Stimulated activated CD8-positive, alpha-beta memory T cell treated with anti-CD3 and anti-CD28 coated beads, Interleukin-4, amount 100 ng/mL, for 48 hours (primary cell): ENCODE data around the gene KDM6A.
"Not testable (repeated sequence)": the region's sequence is repeated elsewhere in the genome, so short reads cannot be mapped to it uniquely, and the experiment has no call there.

Experiments used
- DNase-seq: peaks from one replicate; pipeline ENCODE4 v3.0.0-alpha.2; 2020

The KDM6A gene

GRCh38 chrX:44890247-44890646 is 17.3 kb downstream of the KDM6A start:
- no peak for DNase-seq

DNA sequence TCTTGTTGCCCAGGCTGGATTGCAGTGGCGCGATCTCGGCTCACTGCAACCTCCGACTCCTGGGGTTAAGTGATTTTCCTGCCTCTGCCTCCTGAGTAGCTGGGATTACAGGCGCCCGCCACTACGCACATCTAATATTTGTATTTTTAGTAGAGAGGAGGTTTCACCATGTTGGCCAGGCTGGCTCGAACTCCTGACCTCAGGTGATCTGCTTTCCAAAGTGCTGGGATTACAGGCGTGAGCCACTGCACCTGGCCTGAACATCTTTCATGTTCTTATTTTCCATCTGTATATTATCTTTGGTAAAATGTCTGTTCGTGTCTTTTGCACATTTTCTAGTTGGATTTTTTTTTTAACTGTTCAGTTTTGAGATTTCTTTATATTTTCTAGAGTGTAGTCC is 17.7 kb downstream of the KDM6A start:
- DNase-seq, result not testable (repeated sequence)

DNA sequence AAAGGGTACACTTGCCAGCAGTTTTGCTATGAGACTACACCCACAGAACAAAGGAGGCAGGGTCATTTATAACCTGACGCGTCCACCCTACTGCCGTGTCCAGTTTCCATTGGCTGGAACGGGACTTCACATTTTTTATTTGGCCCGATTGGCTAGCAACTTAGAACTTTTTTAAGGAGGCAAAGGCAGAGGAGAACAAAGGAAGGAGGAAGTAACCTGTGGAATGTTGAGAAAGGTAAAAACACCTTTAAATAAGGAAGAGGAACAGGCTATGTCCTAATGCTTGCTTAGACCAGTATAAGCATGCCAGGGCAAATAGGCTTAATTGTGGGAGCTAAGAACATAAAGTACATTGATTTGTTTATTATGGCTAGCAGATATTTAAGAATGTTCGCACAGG is 18.7 kb downstream of the KDM6A start:
- DNase-seq, result no peak

DNA sequence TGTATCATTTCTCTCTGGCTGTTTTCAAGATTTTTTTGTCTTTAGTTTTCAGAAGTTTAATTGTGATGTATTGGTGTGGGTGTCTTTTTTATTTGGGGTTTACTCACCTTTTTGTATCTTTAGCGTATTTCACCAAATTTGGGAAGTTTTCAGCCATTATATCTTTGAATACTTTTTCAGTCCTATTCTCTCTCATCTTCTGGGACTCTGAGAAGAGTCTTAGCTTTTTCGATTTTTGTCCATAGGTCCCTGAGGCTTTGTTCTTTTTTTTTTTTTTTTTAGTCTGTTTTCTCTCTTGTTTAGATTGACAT is 23.8 kb downstream of the KDM6A start:
- DNase-seq, result no peak

GRCh38 chrX:44897539-44897938 is 24.6 kb downstream of the KDM6A start:
- no peak for DNase-seq

- DNase-seq, result no peak
Observed at GRCh38 chrX:44898411-44899221, 25.6 kb downstream of the KDM6A start.

GRCh38 chrX:44899946-44900345 is 27.0 kb downstream of the KDM6A start:
- no peak for DNase-seq

GRCh38 chrX:44903107-44903506 is 30.1 kb downstream of the KDM6A start:
- no peak for DNase-seq

GRCh38 chrX:44903830-44904530 is 31.0 kb downstream of the KDM6A start:
- DNase-seq, result no peak

GRCh38 chrX:44904542-44905115 is 31.6 kb downstream of the KDM6A start:
- no peak for DNase-seq

DNA sequence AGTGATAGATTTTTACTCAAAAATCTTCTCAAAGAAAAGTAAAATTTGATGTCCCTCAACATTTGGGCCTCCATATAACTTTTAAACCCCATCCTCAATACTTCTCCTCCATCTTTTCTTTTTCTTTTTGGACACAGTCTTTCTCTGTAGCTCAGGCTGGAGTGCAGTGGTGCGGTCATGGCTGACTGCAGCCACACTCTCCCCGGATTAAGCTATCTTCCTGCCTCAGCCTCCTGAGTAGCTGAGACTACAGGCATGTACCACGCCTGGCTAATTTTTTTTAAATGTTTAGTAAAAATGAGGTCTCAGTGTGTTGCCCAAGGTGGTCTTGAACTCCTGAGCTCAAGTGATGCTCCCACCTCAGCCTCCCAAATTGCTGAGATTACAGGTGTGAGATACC is 33.1 kb downstream of the KDM6A start:
- no peak for DNase-seq

GRCh38 chrX:44906542-44906941 is 33.6 kb downstream of the KDM6A start:
- DNase-seq, result no peak

DNA sequence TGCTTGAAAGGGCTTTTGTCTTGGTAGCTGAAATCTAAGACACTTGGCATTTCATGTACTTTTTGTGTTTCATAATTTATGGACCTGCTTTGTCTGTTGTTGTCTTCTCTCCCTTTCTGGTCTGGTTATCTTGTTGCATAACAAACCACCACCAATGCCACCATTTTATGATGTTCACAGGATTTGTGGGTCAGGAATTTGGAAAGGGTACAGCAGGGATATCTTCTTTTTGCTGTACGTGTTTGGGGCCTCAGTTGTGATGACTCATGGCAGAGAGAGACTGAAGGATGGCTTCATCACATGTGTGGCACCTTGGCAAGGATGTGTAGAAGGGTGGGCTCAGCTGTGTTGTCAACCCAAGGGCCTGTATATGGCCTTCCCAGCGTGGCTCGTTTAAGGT is 35.2 kb downstream of the KDM6A start:
- DNase-seq, result no peak

- no peak for DNase-seq
Observed at GRCh38 chrX:44908827-44909226, 35.8 kb downstream of the KDM6A start.

DNA sequence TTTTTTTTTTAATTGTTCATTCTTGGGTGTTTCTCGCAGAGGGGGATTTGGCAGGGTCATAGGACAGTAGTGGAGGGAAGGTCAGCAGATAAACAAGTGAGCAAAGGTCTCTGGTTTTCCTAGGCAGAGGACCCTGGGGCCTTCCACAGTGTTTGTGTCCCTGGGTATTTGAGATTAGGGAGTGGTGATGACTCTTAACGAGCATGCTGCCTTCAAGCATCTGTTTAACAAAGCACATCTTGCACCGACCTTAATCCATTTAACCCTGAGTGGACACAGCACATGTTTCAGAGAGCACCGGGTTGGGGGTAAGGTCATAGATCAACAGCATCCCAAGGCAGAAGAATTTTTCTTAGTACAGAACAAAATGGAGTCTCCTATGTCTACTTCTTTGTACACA is 37.5 kb downstream of the KDM6A start:
- DNase-seq, result not testable (repeated sequence)

- DNase-seq, result not testable (repeated sequence)
Observed at GRCh38 chrX:44911074-44911600, 38.1 kb downstream of the KDM6A start.

DNA sequence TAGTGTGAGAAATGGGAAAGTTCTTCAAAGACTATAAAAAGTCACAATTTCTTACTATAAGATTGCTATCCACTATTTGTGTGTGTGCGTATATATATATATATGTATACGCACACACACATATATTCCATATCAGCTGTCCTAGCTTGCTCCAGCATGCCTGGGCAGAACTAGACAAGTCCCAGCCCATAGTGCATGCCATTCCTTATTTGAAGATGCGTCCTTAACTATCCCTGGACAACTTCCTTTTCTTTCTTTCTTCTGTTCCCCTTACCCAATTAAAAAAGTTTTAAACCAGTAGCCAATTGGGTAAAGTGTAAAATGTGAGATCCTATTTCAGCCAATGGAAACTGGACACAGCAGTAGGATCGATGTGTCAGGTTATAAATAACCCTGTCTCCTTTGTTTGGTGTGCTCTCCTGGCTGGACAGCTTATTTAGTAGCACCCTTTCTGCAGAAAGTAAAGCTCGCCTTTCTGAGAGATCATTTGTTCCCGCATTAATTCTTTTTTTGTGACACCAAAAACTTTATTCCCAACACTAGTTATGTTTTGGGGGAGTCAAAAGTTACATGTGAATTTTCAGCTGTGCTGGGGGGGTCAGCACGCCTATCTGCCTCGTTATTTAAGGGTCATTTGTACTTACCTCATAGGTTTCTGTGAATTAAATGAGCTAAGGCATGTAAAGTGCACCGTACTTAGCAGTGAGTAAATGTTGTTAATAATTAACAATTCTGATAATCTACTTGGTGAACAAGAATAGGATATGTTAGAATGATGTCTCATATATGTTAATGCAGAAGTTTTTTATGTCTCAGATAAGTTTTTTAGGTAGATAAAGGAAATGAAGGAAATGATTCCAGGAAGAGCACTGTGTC is 40.9 kb downstream of the KDM6A start:
- DNase-seq, result no peak

DNA sequence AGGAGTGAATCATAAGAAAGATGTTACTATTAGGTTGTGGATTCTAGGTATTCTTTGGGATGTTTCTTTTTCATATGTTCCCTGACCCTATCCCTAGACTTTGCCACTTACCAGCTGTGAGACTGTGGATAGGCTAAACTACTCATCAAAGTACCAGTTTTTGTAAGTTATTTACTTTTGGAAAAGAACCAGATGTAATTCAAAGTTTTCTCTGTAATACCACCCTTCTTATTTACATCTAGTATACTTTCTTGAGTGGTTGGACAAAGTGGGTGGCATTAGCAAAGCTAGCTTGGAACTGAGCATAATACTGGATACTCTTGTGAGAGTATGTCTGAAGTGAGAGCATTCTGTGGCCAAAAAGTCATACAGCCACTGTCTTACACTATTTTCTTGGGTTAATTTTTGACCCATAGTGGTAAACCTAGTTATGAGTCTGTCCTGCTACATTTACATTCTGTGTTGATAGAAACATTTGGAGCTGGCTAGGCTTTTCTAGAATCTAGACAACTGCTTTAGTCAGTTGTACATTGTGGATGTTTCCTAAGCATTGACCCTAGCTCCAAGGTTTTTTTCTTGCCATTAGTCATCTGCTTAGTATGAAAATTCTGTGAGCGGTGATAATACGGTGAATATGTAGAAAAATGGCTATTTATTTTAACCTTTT is 41.7 kb downstream of the KDM6A start:
- DNase-seq, result no peak

- no peak for DNase-seq
Observed at GRCh38 chrX:44915361-44915868, 42.4 kb downstream of the KDM6A start.

DNA sequence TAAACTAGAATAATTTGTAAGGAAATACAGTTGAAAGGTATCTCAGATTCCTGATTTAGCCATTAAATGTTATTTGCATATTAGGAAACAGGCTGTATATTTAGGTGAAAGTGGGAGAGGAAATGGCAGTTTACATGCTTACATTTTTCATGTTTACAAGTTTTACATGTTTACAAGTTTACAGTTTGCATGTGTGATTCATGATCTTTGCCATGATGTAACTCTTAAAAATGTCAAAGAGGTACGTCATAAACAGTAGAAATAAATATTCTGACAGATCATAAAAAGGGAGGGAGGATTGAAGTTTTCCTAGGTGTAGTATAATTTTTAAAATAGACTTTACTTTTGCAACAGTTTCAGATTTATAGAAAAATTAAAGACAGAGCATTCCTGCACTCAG is 45.7 kb downstream of the KDM6A start:
- DNase-seq, result no peak

DNA sequence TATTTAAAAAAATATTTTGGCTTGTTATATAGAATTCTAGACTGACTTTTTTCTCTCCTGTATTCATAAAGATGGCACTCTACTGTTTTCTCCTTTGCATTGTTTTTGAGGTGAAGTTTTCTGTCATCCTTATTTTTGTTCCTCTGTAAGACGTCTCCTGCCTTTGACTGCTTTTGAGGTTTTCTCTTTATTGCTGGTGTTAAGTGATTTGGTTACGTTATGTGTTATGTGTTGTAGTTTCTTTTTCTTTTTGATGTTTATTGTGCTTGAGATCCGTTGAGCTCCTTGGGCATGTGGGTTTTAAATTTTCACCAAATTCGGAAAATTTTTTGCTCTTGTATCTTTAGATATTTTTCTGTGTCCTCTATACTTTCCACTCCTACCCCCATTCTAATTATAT is 50.0 kb downstream of the KDM6A start:
- DNase-seq, result no peak

GRCh38 chrX:44927398-44927797 is 54.4 kb downstream of the KDM6A start:
- DNase-seq, result no peak
